HL-60/S4 treated with phorbol 12-myristate 13-acetate at 8.2 ng/mL for 4 days and 3 days (cell line): ENCODE results near the gene IL1RN.
"Not testable (repeated sequence)": the region's sequence is repeated elsewhere in the genome, so short reads cannot be mapped to it uniquely, and the experiment has no call there.

ENCODE experiments used
- in situ Hi-C: fragments of 300-500 bp; cut with MboI; formaldehyde crosslinking; loops from 2 replicates; pipeline ENCODE4 v1.15.0; 2022; ENCODE audit warnings: low sequenced_read_pairs

Gene IL1RN

DNA sequence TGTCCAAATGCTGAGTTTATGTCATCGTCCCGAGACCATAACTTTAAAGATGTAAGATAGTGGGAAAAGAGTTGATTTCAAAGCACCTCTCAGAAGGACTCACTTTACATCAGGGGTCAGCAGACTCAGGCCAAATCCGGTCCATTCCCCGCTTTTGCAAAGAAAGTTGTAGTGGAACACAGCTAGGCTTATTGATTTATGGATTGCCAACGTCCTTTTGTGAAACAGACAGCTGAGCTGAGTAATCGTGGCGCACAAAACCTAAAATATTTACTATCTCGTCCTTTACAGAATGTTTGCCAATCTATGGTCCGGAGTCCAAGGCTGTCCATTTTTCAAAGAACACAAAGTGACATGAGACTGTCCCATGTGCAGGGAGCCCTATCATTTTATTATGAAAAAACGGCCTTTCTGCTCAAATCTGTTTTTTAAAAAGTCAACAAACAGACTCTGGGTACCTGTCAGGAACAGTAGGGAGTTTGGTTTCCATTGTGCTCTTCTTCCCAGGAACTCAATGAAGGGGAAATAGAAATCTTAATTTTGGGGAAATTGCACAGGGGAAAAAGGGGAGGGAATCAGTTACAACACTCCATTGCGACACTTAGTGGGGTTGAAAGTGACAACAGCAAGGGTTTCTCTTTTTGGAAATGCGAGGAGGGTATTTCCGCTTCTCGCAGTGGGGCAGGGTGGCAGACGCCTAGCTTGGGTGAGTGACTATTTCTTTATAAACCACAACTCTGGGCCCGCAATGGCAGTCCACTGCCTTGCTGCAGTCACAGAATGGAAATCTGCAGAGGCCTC lies at the start of gene IL1RN:
Gene IL1RN, plus strand, starts transcription at position 754 of the 801 bp plus-strand sequence. Its CDS starts 27 bp downstream, at position 781.
- in situ Hi-C loops = no loop called here

GRCh38 chr2:113077921-113078320 lies 49.5 kb upstream of the IL1RN start:
- in situ Hi-C loops = no loop called here

DNA sequence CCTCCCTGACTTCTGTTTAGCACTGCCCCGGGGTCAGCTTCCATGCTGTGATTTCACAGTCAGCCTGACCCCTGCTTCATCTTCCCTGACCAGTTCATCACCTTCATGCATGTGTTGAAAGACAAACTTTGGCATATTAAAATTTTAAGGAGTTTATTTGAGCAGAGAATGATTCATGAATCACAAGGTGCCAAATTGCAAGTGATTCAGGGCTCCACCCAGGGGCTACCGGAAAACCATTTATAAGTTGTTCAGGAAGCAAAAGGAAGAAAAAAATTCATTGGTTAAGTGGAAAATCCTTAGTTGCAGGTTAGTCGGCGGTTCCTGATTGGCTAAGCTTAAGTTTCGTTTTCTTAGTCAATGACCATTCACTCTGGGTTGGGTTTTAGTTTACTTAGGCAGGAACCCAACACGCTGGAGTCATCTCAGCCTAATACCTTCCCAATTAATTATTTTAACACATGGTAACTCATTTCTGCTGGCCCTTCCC lies 49.0 kb upstream of the IL1RN start:
- in situ Hi-C loops = no loop called here

DNA sequence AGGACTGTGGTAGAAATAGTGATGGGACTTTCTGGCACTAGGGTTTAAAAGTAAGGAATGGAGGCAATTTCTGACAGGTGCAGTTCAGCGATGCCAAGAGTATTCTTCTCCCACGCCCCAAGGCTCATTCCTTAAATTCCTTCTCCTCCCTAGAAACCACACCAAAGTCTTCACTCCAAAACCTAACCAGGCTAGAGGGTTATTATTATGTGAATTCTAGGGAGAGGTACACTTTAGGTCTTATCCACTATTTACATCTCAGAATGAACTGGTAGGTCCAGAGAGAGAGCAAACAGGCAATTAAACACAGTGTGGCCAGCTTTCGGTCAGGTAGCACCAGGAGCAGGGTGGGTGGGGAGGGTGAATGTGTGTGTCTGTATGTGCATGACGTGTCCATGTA lies 48.3 kb upstream of the IL1RN start:
- in situ Hi-C loops = no loop called here

GRCh38 chr2:113080134-113080533 lies 47.3 kb upstream of the IL1RN start:
- in situ Hi-C loops = no loop called here

GRCh38 chr2:113081488-113082210 lies 45.7 kb upstream of the IL1RN start:
- in situ Hi-C loops = no loop called here

DNA sequence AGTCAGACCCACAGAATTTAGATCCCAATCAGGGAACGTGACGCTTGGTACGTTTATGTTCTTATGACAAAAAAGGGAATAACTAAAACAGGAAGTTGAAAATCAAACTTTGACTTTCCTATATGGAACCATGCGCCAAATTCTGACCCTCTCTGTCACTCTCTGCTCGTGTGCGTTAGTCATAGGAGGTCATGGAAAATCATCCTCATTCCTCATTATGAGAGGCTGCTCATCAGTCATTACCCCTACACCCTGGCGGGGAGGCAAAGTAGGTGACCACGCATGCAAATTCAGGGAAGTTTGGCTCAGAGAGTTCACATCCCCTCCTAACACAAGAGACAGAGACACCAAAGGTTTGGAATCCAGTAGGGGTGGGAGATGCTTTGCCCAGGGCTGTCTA lies 44.1 kb upstream of the IL1RN start:
- in situ Hi-C loops = no loop called here

DNA sequence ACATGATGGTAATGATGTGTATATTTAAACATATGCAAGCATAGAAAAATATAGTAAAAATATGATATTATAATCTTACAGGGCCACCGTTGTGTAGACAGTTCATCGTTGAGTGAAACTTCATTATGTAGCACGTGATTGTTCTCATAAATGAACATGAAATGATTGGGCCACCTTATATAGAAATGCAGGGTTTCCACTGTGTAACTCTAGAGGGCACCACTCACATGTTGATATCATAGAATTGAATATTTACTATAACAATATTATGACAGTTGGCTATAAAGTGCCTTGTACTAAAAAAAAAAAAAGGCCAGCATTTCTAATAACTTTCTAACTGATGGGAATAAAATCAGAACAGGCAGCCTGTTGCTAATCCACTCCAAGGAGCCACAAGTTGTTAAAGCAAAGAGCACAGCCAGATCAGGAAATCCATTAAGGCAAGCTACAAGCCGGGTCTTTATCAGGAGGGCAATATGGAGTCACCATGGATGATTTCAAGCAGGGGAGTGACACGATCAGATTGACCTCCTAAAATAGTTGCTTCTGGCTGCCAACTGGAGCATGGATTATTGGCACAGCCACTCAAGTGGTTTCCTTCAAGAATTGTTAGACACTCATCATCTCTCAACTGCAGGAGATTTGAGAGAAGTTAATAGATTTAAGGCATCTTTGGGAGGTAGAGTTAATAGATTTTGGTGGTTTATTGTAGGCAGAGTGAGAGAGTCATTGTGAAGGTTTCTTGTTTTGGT lies 43.0 kb upstream of the IL1RN start:
- in situ Hi-C loops = no loop called here

DNA sequence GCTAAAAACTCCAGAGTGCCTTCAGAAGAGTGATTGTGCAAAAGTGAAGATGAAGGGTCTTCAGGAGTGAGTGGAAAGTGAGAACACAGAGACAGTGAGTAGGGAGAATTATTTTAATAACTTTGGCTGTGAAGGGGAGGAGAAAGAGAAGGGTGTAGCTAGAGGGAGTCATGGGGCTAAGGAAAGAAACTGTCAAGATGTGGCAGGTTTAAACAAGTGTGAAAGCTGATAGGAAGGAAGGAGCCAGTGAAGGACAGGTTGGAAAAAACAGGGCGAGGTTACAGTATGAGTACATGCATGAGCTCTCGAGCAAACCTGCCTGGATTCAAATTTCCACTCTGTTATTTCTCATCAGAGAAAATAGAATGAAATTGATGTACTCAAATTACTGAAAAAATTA lies 41.9 kb upstream of the IL1RN start:
- in situ Hi-C loops = no loop called here

DNA sequence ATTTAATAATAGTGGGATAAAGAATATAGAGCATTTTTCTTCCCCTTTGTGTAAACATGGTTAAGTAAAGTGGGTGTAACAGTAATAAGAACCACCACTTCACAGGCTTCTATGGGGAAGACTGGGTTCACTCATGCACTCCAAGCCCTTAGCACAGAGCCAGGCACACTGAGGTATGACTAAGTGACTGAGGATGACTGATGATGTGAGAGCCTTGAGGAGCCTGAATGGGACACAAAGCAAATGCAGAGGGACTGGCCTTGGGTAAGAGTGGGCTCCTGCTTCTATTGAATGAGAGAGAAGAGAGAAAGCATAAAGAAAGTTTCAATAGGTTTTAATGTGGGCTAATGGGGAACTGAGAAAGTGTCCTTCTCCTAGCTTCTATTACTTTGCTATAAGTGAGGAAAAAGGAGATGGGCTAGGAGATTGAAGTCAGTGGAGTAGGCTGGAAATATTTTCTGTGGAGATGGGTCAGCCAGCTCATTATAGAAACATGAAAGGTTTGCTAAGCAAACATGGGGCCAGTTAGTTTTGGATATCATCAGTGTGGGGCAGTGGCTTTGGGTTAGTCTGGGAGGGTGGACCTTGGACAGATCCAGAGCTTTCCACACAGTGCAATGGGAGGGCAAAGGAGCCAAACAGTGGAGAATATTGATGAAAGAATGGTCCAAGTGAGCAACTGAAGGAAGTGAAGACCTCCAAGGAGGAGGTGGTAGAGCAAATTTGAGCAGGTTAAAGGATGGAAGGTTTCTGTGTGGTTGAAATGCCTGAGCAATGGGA lies 39.0 kb upstream of the IL1RN start:
- in situ Hi-C loops = no loop called here

DNA sequence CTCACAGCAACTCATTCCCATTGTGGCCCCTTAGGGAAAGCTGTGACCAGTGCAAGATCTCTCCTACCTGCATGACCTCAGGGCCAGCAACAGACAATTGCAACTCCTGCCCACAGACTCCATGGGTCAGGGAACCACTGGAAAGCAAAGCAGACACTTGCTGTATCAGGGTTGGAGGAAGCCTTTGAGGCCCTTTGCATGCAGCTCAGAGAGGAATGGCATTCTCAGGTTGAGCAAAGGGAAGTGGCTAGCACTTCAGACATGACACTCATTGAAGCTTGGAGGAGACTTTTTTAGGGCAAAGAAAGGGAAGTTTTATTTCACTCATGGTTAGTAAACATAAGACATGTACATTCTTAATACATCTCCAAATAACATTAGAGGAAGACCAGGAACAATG lies 37.5 kb upstream of the IL1RN start:
- in situ Hi-C loops = no loop called here

- in situ Hi-C loops = no loop called here
Observed at GRCh38 chr2:113091231-113091896, 36.0 kb upstream of the IL1RN start.

GRCh38 chr2:113092864-113093612 lies 34.4 kb upstream of the IL1RN start:
- in situ Hi-C loops = no loop called here

DNA sequence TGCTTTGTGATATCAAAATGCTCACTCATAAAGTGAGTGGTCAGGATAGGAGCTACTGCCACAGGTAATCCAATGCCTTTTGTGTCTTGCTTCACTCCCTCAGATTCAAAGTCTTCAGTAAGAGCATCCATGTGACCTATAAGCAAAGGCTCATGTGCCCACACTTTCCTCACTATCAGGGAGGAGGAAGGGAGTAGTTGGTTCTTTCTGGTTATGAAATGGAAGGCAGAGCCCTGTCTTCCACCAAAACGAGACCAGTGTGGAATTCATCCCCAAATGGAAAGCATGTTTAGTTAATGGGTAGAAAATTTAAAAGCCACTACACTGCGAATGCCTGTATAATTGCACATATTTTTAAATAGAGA lies 33.8 kb upstream of the IL1RN start:
- in situ Hi-C loops = no loop called here

DNA sequence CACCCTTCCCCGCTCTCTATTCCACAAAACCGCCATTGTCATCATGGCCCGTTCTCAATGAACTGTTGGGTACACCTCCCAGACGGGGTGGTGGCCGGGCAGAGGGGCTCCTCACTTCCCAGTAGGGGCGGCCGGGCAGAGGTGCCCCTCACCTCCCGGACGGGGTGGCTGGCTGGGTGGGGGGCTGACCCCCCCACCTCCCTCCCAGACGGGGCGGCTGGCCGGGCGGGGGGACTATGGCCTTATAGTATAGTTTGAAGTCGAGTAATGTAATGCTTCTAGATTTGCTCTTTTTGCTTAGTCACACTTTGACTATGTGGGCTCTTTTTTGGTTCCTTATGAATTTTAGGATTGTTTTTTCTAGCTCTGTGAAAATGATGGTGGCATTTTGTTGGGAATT lies 31.1 kb upstream of the IL1RN start:
- in situ Hi-C loops = not testable (repeated sequence)

GRCh38 chr2:113096842-113097618 lies 30.4 kb upstream of the IL1RN start:
- in situ Hi-C loops = not testable (repeated sequence)

DNA sequence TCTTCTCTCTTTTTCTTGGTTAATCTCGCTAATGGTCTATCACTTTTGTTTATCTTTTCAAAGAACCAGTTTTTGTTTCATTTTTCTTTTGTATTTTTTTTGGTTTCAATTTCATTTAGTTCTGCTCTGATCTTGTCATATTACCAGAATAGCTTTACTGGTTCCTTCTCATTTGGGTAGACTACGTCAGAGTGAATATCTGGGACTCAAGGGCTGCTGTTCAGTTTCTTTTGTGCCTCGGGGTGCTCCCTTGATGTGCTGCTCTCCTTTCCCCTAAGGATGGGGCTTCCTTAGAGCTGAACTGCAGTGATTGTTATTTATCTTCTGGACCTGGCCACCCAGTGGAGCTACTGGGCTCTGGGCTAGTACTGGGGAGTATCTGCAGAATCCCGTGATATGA lies 29.4 kb upstream of the IL1RN start:
- in situ Hi-C loops = no loop called here

- in situ Hi-C loops = no loop called here
Observed at GRCh38 chr2:113098532-113098931, 28.9 kb upstream of the IL1RN start.

DNA sequence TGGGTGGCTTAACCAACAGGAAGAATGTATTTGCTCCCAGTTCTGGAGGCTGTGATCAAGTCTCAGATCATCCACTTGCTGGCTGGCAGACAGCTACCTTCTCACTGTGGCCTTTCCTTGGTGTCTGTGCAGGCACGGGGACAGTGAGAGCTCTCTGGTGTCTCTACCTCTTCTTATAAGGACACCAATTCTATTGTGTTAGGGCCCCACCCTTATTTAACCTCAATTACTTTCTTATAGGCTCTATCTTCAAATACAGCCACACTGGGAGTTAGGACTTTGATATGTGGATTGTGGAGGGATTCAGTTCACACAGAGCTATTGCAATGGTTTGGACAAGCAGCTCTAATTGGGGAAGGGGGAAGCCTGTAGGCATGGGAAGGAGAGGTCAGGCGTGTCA lies 25.3 kb upstream of the IL1RN start:
- in situ Hi-C loops = no loop called here
